A673 (cell line): ENCODE results near the gene ATP1A1.

ENCODE experiments used
- CTCF ChIP-seq: fragments of 300-800, 200-600 bp; sonication (generic); conservative IDR thresholded peaks from 2 replicates; pipeline ENCODE4 v1.5.1; 2017; ENCODE audit warnings: low read depth, mild to moderate bottlenecking, antibody characterized with exemption, low read length, moderate library complexity, mixed read lengths
- EZH2 ChIP-seq: fragments of 200-600 bp; sonication (generic); IDR thresholded peaks from 2 replicates; pipeline ENCODE4 v1.6.1; 2017; ENCODE audit warnings: borderline replicate concordance, low read depth, mild to moderate bottlenecking, mixed read lengths, antibody characterized with exemption, low read length; ENCODE audit not compliant: poor library complexity, severe bottlenecking

GRCh38 chr1:116376729-116377086 is 3.7 kb downstream of the ATP1A1 start:
- TF ChIP-seq CTCF: no peak
- TF ChIP-seq EZH2: no peak
